ENCODE results near the gene EXOSC6.

DNA sequence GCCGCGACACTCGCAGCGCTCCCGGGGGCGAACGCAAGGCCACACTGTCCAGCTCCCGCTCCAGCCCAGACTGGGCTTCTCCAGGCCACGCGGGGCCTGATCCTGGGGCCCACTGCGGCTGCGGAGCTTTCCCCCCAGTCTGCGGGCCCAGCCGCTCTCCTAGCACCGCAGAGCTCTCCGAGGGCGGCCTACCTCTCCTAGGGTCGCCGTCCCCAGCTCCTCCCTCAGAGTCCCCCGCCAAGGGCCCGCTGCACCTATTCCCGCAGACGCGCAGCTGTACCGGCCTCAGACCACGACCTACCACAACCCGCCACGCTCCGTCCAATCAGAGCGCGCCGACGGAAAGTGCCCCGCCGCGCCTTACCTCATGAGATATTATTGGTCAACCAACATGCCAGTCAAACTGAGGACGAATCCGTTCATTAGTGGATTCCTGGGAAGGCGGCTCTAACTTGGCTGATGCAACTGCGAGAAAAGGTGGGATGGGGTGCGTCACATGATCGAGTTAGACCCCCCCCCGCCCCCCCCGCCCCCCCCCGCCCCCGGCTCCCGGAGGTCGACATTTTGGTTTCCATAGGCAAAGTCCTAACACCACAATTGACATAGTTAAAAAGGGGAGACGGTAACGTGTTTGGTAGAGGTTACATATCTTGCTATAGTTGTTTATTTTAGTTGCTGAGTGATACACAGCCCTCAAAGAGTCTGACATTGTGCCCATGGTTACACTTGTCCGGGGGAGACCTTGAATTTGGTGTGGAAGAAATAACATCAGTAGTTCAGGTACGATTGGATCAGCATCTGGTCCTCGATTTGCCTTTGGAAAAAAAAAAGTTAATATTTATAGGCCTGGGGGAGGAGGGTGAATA, 37.7 kb upstream of the EXOSC6 start, which contains the start of gene AARS1:
- no peak for TF ChIP-seq ISL1 (CRISPR knock-in tag; IDR thresholded peaks at IDR 0.05)
- TF ChIP-seq RARB (CRISPR knock-in tag; IDR thresholded peaks at IDR 0.05), result no peak
- TF ChIP-seq GLIS3 (CRISPR knock-in tag; IDR thresholded peaks at IDR 0.05), result 0 out of 2 replicates have a peak, but pooled peaks have one; percentile 38
- no peak for TF ChIP-seq ZFP3 (CRISPR knock-in tag; IDR thresholded peaks at IDR 0.05)
- no peak for TF ChIP-seq ZFP30 (CRISPR knock-in tag; IDR thresholded peaks at IDR 0.05)
